C1 segment of cervical spinal cord (tissue), 14 donors: ENCODE results near the gene CEP95.

ENCODE experiments used
- DNase-seq, 14 donors: peaks; one replicate each; lab custom pipeline; 2025; lab: John Stamatoyannopoulos, UW

CEP95 gene

GRCh38 chr17:64515419-64515818 is 8.6 kb downstream of the CEP95 start:
- DNase-seq: no peak

- DNase-seq: no peak
These were observed 9.1 kb downstream of the CEP95 start for GRCh38 chr17:64515829-64516228.

GRCh38 chr17:64519601-64520000 is 12.8 kb downstream of the CEP95 start:
- DNase-seq: no peak

GRCh38 chr17:64520359-64520758 is 13.6 kb downstream of the CEP95 start:
- DNase-seq: no peak

- DNase-seq: no peak
These were observed 21.1 kb downstream of the CEP95 start for GRCh38 chr17:64527914-64528313.

- DNase-seq: no peak
These were observed 22.4 kb downstream of the CEP95 start for GRCh38 chr17:64529221-64529620.

GRCh38 chr17:64531955-64532371 is 25.2 kb downstream of the CEP95 start:
- DNase-seq: no peak

- DNase-seq: no peak
These were observed 25.6 kb downstream of the CEP95 start for GRCh38 chr17:64532409-64532808.

GRCh38 chr17:64533784-64534183 is 27.0 kb downstream of the CEP95 start:
- no peak for DNase-seq

- DNase-seq: no peak
These were observed 27.4 kb downstream of the CEP95 start for GRCh38 chr17:64534187-64534586.

- no peak for DNase-seq
These were observed 28.6 kb downstream of the CEP95 start for GRCh38 chr17:64535357-64535756.

GRCh38 chr17:64536913-64537312 is 30.1 kb downstream of the CEP95 start:
- no peak for DNase-seq

- DNase-seq: no peak
These were observed 30.7 kb downstream of the CEP95 start for GRCh38 chr17:64537488-64537887.

GRCh38 chr17:64538508-64539130 is 31.8 kb downstream of the CEP95 start:
- DNase-seq: no peak

- no peak for DNase-seq
These were observed 33.5 kb downstream of the CEP95 start for GRCh38 chr17:64540118-64540776.

- DNase-seq: no peak
These were observed 38.0 kb downstream of the CEP95 start for GRCh38 chr17:64544742-64545141.

GRCh38 chr17:64546716-64547115 is 39.9 kb downstream of the CEP95 start:
- peak in 3 of 14 donors; percentile 11 to 91 (median 21) for DNase-seq

GRCh38 chr17:64547319-64547718 is 40.5 kb downstream of the CEP95 start:
- peak in 1 of 14 donors; percentile 75 for DNase-seq

- no peak for DNase-seq
These were observed 44.7 kb downstream of the CEP95 start for GRCh38 chr17:64551461-64551860.

GRCh38 chr17:64554028-64554637 is 47.4 kb downstream of the CEP95 start:
- no peak for DNase-seq

- DNase-seq: no peak
These were observed 48.5 kb downstream of the CEP95 start for GRCh38 chr17:64555281-64555680.

GRCh38 chr17:64564098-64564497 is 57.3 kb downstream of the CEP95 start:
- DNase-seq: no peak

GRCh38 chr17:64565563-64565962 is 58.8 kb downstream of the CEP95 start:
- no peak for DNase-seq
